HEK293 (cell line): ENCODE results near the gene BMPR1A.

Experiments
- GLIS2 ChIP-seq: fragments of 450-650 bp; formaldehyde crosslinking; IDR thresholded peaks from 2 replicates; pipeline ENCODE4 v1.5.1; 2016; ENCODE audit warnings: missing biosample characterization, missing genetic modification characterization
- KLF16 ChIP-seq: fragments of 450-650 bp; formaldehyde crosslinking; IDR thresholded peaks from 2 replicates; pipeline ENCODE4 v1.5.1; 2017; ENCODE audit warnings: missing biosample characterization, missing genetic modification characterization
- MZF1 ChIP-seq: fragments of 450-650 bp; formaldehyde crosslinking; IDR thresholded peaks from 2 replicates; pipeline ENCODE4 v1.5.1; 2017; ENCODE audit warnings: missing biosample characterization, missing genetic modification characterization, borderline replicate concordance
- ZBTB20 ChIP-seq: fragments of 450-650 bp; formaldehyde crosslinking; IDR thresholded peaks from 2 replicates; pipeline ENCODE4 v1.5.1; 2016; ENCODE audit warnings: missing biosample characterization, missing genetic modification characterization
- ZBTB48 ChIP-seq: fragments of 450-650 bp; formaldehyde crosslinking; IDR thresholded peaks from 2 replicates; pipeline ENCODE4 v1.5.1; 2016; ENCODE audit warnings: missing biosample characterization, missing genetic modification characterization
- ZBTB8A ChIP-seq: fragments of 450-650 bp; formaldehyde crosslinking; IDR thresholded peaks from 2 replicates; pipeline ENCODE4 v1.5.1; 2016; ENCODE audit warnings: missing biosample characterization, missing genetic modification characterization
- ZFP37 ChIP-seq: fragments of 450-650 bp; formaldehyde crosslinking; IDR thresholded peaks from 2 replicates; pipeline ENCODE4 v1.5.1; 2016; ENCODE audit warnings: missing biosample characterization, missing genetic modification characterization
- ZNF157 ChIP-seq: fragments of 450-650 bp; formaldehyde crosslinking; IDR thresholded peaks from 2 replicates; pipeline ENCODE4 v1.5.1; 2016; ENCODE audit warnings: missing biosample characterization, missing genetic modification characterization
- ZNF175 ChIP-seq: fragments of 450-650 bp; formaldehyde crosslinking; IDR thresholded peaks from 2 replicates; pipeline ENCODE4 v1.5.1; 2016; ENCODE audit warnings: missing biosample characterization, missing genetic modification characterization
- ZNF2 ChIP-seq: fragments of 450-650 bp; formaldehyde crosslinking; IDR thresholded peaks from 2 replicates; pipeline ENCODE4 v1.5.1; 2016; ENCODE audit warnings: missing biosample characterization, missing genetic modification characterization
- ZNF223 ChIP-seq: fragments of 450-650 bp; formaldehyde crosslinking; IDR thresholded peaks from 2 replicates; pipeline ENCODE4 v1.5.1; 2016; ENCODE audit warnings: missing biosample characterization, missing genetic modification characterization
- ZNF266 ChIP-seq: fragments of 450-650 bp; formaldehyde crosslinking; IDR thresholded peaks from 2 replicates; pipeline ENCODE4 v1.5.1; 2016; ENCODE audit warnings: missing biosample characterization, missing genetic modification characterization, low read depth
- ZNF311 ChIP-seq: fragments of 450-650 bp; formaldehyde crosslinking; IDR thresholded peaks from 2 replicates; pipeline ENCODE4 v1.5.1; 2017; ENCODE audit warnings: missing biosample characterization, missing genetic modification characterization, borderline replicate concordance
- ZNF335 ChIP-seq: fragments of 450-650 bp; formaldehyde crosslinking; conservative IDR thresholded peaks from 2 replicates; pipeline ENCODE4 v1.5.1; 2016; ENCODE audit warnings: missing biosample characterization, missing genetic modification characterization
- ZNF366 ChIP-seq: fragments of 450-650 bp; formaldehyde crosslinking; conservative IDR thresholded peaks from 2 replicates; pipeline ENCODE4 v1.5.1; 2016; ENCODE audit warnings: missing biosample characterization, missing genetic modification characterization
- ZNF548 ChIP-seq: fragments of 450-650 bp; formaldehyde crosslinking; IDR thresholded peaks from 2 replicates; pipeline ENCODE4 v1.5.1; 2016; ENCODE audit warnings: missing biosample characterization, missing genetic modification characterization
- ZNF558 ChIP-seq: fragments of 450-650 bp; formaldehyde crosslinking; IDR thresholded peaks from 2 replicates; pipeline ENCODE4 v1.5.1; 2016; ENCODE audit warnings: missing biosample characterization, missing genetic modification characterization
- ZNF561 ChIP-seq: fragments of 450-650 bp; IDR thresholded peaks from 2 replicates; pipeline ENCODE4 v1.5.1; 2018; ENCODE audit warnings: missing biosample characterization, missing genetic modification characterization, borderline replicate concordance
- ZNF610 ChIP-seq: fragments of 450-650 bp; formaldehyde crosslinking; IDR thresholded peaks from 2 replicates; pipeline ENCODE4 v1.5.1; 2016; ENCODE audit warnings: missing biosample characterization, missing genetic modification characterization, borderline replicate concordance
- ZNF629 ChIP-seq: fragments of 450-650 bp; formaldehyde crosslinking; IDR thresholded peaks from 2 replicates; pipeline ENCODE4 v1.5.1; 2017; ENCODE audit warnings: missing biosample characterization, missing genetic modification characterization
- ZNF677 ChIP-seq: fragments of 450-650 bp; IDR thresholded peaks from 2 replicates; pipeline ENCODE4 v1.5.0; 2018; ENCODE audit warnings: missing biosample characterization, mild to moderate bottlenecking, missing genetic modification characterization, moderate library complexity
- ZNF843 ChIP-seq: fragments of 450-650 bp; formaldehyde crosslinking; IDR thresholded peaks from 2 replicates; pipeline ENCODE4 v1.5.1; 2016; ENCODE audit warnings: missing biosample characterization, missing genetic modification characterization
- ZSCAN30 ChIP-seq: fragments of 450-650 bp; IDR thresholded peaks from 2 replicates; pipeline ENCODE4 v1.5.1; 2018; ENCODE audit warnings: missing biosample characterization, mild to moderate bottlenecking, missing genetic modification characterization, moderate library complexity
- TF ChIP-seq, protein P1 (sequence below): fragments of 450-650 bp; formaldehyde crosslinking; IDR thresholded peaks from 2 replicates; pipeline ENCODE4 v1.5.1; 2017; ENCODE audit warnings: missing biosample characterization, missing genetic modification characterization
- TF ChIP-seq, protein P2 (sequence below): fragments of 450-650 bp; formaldehyde crosslinking; conservative IDR thresholded peaks from 2 replicates; pipeline ENCODE4 v1.5.1; 2016; ENCODE audit warnings: low read depth, missing biosample characterization, missing genetic modification characterization
- TF ChIP-seq, protein P3 (sequence below): fragments of 450-650 bp; formaldehyde crosslinking; IDR thresholded peaks from 2 replicates; pipeline ENCODE4 v1.5.1; 2017; ENCODE audit warnings: missing biosample characterization, missing genetic modification characterization
- TF ChIP-seq, protein P4 (sequence below): sonication (generic); formaldehyde crosslinking; IDR thresholded peaks from 2 replicates; pipeline ENCODE4 v1.8.1; 2022; ENCODE audit warnings: mild to moderate bottlenecking, moderate library complexity, missing genetic modification reagents
- TF ChIP-seq, protein P5 (sequence below): fragments of 450-650 bp; formaldehyde crosslinking; IDR thresholded peaks from 2 replicates; pipeline ENCODE4 v1.5.1; 2016; ENCODE audit warnings: missing biosample characterization, missing genetic modification characterization, low read depth

The BMPR1A gene

DNA sequence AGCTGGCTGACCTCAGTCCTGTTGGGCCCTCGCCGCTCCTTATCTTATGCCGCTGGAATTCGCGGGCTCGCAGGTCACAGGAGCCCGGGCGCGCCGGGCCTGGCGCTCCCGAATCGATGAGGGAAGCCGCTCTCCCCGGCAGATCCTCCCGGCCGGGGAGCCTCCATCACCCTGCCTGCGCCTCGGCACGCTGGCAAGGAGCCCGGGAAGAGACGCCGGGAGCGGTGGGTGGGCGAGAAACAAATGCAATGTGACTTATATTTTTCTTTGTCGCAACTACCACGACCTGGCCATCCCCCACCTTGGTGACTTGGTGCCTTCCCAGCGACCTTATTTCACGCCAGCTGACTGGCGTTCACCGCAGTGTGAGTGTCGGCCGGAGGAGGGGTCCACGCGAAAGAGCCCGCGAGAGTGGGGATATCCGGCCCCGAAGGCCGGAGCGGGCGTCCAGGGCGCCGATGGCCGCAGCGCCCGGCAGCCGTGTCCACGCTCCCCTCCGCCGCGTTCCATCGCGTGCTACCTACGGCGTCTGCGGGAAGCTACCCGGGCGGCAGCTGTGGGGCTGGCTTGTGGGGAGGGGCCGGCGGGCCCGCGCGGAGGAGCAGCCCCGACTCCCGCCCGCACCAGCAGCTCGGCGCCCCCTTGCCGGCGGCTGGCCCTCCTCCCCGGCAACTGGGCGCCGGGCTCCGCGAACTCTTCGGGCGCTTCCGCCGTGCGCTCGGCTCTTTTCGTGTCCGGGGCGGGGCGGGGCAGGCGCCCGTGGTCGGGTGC, 494 bp upstream of the BMPR1A start (continued):
- TF ChIP-seq ZNF677 (tag by site-specific recombination): 0 out of 2 replicates have a peak, but pooled peaks have one; percentile 5
- TF ChIP-seq ZNF366 (tag by site-specific recombination): peak; percentile 21; the same call in 1 of the 2 replicates
- no peak for TF ChIP-seq ZNF157 (tag by site-specific recombination)
- TF ChIP-seq ZNF629 (tag by site-specific recombination): peak; percentile 62
- peak; percentile 31; the same call in 1 of the 2 replicates for TF ChIP-seq ZNF558
- TF ChIP-seq, protein P1, sequence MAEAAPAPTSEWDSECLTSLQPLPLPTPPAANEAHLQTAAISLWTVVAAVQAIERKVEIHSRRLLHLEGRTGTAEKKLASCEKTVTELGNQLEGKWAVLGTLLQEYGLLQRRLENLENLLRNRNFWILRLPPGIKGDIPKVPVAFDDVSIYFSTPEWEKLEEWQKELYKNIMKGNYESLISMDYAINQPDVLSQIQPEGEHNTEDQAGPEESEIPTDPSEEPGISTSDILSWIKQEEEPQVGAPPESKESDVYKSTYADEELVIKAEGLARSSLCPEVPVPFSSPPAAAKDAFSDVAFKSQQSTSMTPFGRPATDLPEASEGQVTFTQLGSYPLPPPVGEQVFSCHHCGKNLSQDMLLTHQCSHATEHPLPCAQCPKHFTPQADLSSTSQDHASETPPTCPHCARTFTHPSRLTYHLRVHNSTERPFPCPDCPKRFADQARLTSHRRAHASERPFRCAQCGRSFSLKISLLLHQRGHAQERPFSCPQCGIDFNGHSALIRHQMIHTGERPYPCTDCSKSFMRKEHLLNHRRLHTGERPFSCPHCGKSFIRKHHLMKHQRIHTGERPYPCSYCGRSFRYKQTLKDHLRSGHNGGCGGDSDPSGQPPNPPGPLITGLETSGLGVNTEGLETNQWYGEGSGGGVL (tag by site-specific recombination): peak; percentile 31
- peak; percentile 93 for TF ChIP-seq ZFP37 (tag by site-specific recombination)
- TF ChIP-seq MZF1: peak; percentile 60; the same call in 1 of the 2 replicates
- peak; percentile 99 for TF ChIP-seq ZNF610
- TF ChIP-seq, protein P2, sequence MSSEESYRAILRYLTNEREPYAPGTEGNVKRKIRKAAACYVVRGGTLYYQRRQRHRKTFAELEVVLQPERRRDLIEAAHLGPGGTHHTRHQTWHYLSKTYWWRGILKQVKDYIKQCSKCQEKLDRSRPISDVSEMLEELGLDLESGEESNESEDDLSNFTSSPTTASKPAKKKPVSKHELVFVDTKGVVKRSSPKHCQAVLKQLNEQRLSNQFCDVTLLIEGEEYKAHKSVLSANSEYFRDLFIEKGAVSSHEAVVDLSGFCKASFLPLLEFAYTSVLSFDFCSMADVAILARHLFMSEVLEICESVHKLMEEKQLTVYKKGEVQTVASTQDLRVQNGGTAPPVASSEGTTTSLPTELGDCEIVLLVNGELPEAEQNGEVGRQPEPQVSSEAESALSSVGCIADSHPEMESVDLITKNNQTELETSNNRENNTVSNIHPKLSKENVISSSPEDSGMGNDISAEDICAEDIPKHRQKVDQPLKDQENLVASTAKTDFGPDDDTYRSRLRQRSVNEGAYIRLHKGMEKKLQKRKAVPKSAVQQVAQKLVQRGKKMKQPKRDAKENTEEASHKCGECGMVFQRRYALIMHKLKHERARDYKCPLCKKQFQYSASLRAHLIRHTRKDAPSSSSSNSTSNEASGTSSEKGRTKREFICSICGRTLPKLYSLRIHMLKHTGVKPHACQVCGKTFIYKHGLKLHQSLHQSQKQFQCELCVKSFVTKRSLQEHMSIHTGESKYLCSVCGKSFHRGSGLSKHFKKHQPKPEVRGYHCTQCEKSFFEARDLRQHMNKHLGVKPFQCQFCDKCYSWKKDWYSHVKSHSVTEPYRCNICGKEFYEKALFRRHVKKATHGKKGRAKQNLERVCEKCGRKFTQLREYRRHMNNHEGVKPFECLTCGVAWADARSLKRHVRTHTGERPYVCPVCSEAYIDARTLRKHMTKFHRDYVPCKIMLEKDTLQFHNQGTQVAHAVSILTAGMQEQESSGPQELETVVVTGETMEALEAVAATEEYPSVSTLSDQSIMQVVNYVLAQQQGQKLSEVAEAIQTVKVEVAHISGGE (tag by site-specific recombination): peak; percentile 23; the same call in 1 of the 2 replicates
- TF ChIP-seq, protein P3, sequence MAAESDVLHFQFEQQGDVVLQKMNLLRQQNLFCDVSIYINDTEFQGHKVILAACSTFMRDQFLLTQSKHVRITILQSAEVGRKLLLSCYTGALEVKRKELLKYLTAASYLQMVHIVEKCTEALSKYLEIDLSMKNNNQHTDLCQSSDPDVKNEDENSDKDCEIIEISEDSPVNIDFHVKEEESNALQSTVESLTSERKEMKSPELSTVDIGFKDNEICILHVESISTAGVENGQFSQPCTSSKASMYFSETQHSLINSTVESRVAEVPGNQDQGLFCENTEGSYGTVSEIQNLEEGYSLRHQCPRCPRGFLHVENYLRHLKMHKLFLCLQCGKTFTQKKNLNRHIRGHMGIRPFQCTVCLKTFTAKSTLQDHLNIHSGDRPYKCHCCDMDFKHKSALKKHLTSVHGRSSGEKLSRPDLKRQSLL (tag by site-specific recombination): peak; percentile 94
- 0 out of 2 replicates have a peak, but pooled peaks have one; percentile 17 for TF ChIP-seq ZNF266
- TF ChIP-seq, protein P4, sequence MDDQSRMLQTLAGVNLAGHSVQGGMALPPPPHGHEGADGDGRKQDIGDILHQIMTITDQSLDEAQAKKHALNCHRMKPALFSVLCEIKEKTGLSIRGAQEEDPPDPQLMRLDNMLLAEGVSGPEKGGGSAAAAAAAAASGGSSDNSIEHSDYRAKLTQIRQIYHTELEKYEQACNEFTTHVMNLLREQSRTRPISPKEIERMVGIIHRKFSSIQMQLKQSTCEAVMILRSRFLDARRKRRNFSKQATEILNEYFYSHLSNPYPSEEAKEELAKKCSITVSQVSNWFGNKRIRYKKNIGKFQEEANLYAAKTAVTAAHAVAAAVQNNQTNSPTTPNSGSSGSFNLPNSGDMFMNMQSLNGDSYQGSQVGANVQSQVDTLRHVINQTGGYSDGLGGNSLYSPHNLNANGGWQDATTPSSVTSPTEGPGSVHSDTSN: no peak
- TF ChIP-seq ZBTB20 (tag by site-specific recombination): peak; percentile 91
- 0 out of 2 replicates have a peak, but pooled peaks have one; percentile 25 for TF ChIP-seq ZNF2 (tag by site-specific recombination)
- TF ChIP-seq ZBTB48 (tag by site-specific recombination): peak; percentile 32; the same call in 1 of the 2 replicates
- TF ChIP-seq ZNF548 (tag by site-specific recombination): no peak
- peak; percentile 98 for TF ChIP-seq ZNF335 (tag by site-specific recombination)
- peak; percentile 95 for TF ChIP-seq ZNF223 (tag by site-specific recombination)
- TF ChIP-seq KLF16 (tag by site-specific recombination): peak; percentile 32; the same call in 1 of the 2 replicates
- TF ChIP-seq ZNF843: 0 out of 2 replicates have a peak, but pooled peaks have one; percentile 46
- TF ChIP-seq ZSCAN30 (tag by site-specific recombination): peak; percentile 91
- no peak for TF ChIP-seq ZNF311
- TF ChIP-seq ZNF175 (tag by site-specific recombination): no peak
- TF ChIP-seq, protein P5, sequence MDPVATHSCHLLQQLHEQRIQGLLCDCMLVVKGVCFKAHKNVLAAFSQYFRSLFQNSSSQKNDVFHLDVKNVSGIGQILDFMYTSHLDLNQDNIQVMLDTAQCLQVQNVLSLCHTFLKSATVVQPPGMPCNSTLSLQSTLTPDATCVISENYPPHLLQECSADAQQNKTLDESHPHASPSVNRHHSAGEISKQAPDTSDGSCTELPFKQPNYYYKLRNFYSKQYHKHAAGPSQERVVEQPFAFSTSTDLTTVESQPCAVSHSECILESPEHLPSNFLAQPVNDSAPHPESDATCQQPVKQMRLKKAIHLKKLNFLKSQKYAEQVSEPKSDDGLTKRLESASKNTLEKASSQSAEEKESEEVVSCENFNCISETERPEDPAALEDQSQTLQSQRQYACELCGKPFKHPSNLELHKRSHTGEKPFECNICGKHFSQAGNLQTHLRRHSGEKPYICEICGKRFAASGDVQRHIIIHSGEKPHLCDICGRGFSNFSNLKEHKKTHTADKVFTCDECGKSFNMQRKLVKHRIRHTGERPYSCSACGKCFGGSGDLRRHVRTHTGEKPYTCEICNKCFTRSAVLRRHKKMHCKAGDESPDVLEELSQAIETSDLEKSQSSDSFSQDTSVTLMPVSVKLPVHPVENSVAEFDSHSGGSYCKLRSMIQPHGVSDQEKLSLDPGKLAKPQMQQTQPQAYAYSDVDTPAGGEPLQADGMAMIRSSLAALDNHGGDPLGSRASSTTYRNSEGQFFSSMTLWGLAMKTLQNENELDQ (tag by site-specific recombination): no peak
- peak; percentile 71 for TF ChIP-seq GLIS2 (tag by site-specific recombination)
- TF ChIP-seq ZNF561 (tag by site-specific recombination): peak; percentile 67; the same call in 1 of the 2 replicates
- peak; percentile 99 for TF ChIP-seq ZBTB8A (tag by site-specific recombination)
